Stimulated activated CD4-positive, alpha-beta T cell treated with anti-CD3 and anti-CD28 coated beads, Interleukin-1b, Interleukin-23, amount 100 ng/mL, for 24 hours (primary cell): Measurements from ENCODE around the gene GDF10.
A peak's percentile ranks its signal among the peaks of the same experiment; 100 is the strongest.

Source experiments
- DNase-seq, 4 experiments: peaks; one replicate each; pipeline ENCODE4 v3.0.0-alpha.2; 2020; ENCODE audit warnings: low read depth in 4 of 4, low spot score in 1 of 4

Gene GDF10

GRCh38 chr10:47350671-47351640 lies 51.0 kb downstream of the GDF10 start:
- no peak for DNase-seq

DNA sequence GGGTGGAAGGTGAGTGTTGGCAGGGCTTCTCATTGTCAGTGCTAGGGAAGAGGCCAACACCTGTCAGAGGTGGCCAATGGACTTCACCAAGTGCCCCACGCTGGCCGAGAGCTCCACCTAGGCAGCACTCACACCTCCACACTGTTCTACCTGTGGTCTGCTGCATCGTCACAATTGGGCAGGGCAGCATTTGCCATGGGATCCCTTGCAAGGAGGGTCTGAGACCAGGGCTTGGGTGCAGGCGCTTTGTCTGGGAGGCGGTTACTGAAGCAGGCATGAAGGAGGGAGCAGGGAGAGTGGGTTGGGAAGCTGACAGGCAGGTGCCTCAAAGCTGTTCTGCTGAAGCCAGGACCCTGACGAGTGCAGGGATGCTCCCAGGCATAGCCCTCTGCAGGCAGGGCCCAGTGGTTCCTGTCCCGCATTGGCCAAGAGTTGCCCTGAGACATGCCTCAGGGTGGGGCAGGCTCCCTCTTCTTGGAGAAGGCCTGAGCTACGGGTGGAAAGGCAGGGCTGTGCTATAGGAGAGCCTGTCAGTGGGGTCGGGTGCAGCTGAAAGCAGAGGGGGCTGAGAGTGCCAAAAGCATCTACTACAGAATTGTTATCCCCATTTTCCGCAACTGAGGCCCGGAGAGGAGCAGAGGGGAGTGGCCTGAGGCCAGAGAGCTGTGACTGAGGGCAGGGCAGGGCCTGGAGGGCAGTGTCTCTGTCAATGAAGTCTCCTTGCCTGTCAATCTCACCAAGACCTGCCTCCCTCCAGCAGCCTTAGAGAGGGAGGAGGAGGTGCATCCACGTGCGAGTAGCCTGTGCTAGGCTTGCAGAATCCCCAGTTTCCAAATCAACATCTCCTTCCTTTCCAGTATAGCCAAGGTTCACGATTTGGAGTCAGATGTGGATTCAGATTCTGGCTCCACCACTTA lies 52.2 kb downstream of the GDF10 start:
- DNase-seq = no peak

GRCh38 chr10:47353351-47353750 lies 53.4 kb downstream of the GDF10 start:
- DNase-seq = no peak

DNA sequence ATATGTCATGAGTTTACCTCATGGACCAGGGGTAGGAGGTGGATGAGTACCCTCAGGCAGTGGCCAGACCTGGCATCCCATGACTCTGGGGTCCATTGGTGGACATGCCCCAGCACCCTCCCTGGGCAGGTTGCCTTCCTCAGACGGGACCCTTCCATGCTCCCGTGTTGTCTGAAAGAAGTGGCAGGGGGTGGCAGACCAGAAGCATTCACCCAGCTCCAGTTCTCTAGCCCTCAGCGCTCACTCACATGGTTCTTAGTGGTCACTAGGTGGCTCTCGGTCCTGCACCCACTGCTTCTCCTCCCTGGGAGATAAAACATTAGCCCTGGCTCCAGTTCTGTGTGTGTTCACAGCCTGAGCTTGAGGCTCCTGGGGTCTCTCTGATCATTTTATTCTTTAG lies 54.2 kb downstream of the GDF10 start:
- DNase-seq = no peak

- DNase-seq = no peak
These were observed 54.9 kb downstream of the GDF10 start for GRCh38 chr10:47354900-47355299.

DNA sequence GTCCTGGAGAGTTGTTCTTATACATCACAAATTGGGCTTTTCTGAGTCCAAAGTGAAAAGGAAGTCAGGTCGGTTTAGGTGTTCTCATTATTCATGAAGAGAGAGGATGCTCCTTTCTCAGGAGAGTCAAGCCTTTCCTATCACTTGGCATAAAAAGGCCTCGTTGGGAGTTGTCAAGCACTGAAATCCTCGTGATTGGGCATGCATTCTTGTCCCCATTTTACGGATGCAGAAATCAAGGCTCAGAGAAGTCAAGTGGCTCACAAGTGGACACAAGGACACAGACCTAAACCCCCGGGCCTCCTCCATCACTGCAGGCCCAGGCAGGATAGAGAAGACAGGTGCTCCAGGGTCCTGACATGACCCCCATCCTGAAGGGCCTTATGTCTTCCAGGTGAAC lies 56.7 kb downstream of the GDF10 start:
- no peak for DNase-seq

DNA sequence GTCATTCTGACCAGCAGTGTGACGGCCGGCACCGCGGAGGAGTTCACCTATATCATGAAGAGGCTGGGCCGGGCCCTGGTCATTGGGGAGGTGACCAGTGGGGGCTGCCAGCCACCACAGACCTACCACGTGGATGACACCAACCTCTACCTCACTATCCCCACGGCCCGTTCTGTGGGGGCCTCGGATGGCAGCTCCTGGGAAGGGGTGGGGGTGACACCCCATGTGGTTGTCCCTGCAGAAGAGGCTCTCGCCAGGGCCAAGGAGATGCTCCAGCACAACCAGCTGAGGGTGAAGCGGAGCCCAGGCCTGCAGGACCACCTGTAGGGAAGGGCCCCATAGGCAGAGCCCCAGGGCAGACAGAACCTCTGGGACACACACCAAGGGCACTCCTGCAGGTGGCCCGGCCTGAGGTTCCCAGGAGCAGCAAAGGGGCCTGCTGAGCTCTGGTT lies 57.2 kb downstream of the GDF10 start:
- DNase-seq = no peak

DNA sequence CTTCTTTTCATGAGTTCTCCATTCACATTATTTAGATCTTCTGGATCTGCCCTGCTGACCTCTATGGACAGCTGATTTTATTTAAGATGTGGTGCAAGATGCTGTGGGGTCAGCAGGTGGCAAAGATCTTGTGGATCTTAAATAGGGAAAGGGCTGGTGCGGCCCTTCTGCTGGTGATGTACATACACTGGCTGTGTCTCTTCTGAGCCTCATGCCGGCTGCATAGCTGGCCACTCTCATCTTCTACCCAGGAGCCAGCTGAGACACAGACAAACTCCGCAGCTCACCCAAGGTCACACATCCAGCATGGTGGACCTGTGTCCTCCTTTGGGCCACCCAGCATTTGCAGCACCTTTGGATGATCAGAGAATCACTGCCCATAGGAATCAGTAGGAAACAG lies 57.9 kb downstream of the GDF10 start:
- no peak for DNase-seq

GRCh38 chr10:47358457-47358856 lies 58.5 kb downstream of the GDF10 start:
- DNase-seq = no peak

- no peak for DNase-seq
These were observed 59.1 kb downstream of the GDF10 start for GRCh38 chr10:47359101-47359500.

DNA sequence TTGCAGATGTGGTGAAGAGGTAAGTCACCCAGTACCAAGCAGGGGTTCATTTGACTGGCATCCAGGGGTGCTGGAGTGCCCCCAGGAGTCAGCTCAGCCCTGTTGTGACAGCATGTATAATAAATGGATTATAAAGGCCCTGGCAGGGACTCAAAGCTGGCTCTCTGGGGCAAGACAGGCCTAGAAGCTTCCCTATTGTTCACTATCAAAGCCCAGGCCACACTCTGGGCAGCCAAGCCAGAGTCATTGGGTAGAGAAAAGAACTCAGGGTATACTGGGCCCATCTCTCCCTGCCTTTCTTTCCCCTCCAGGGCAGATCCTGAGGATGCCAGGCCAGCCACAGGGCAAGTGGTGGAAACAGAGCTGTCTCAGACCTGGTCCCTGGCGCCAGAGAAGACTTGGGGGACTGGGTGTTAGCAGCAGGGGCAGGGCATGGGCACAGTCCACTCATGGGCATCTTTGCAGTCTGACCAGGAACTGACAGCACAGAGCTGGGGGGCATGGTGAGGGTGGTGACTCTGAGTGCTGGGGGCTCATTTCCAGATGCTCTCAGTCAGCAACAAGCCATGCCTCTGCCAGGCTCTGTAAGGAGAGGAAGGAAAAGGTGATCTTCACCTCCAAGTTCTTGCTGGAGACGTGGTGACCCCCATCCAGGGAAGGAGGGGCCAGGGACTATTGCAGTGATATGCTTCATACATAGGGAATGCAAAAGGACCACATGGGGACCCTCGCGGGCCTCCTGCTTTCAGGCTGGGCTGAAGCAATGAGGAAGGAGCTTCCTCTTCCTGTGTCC lies 59.8 kb downstream of the GDF10 start:
- DNase-seq = no peak

GRCh38 chr10:47360419-47361040 lies 60.5 kb downstream of the GDF10 start:
- no peak for DNase-seq

- peak in 1 of 4 experiments; percentile 28 for DNase-seq
These were observed 61.3 kb downstream of the GDF10 start for GRCh38 chr10:47361293-47361692.

DNA sequence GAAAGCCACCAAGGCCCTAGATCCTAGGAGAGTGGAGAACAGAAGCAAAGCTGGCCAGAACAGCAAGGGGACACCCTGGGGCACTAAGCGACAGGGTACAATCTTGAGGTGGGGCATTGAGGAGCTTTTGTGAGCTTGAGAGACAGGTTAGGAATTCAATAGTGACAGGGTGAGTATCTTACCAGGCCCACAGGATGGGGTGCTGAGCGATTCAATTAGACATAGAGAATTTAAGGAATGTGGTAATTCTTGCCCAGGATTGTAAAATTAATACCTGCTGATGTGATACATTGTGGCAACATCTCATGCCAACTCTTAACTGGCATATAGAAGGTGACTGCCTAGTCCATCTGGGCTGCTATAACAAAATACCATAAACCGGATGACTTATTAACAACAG lies 62.2 kb downstream of the GDF10 start:
- DNase-seq = no peak
